ENCODE data around the gene SYNRG. TPM values are rescaled to one million over a fixed set of nuclear protein-coding genes. Genes with fewer than 3 reads are reported as not detected.
"Not testable (repeated sequence)": the region's sequence is repeated elsewhere in the genome, so short reads cannot be mapped to it uniquely, and the experiment has no call there.

Gene SYNRG, protein sequence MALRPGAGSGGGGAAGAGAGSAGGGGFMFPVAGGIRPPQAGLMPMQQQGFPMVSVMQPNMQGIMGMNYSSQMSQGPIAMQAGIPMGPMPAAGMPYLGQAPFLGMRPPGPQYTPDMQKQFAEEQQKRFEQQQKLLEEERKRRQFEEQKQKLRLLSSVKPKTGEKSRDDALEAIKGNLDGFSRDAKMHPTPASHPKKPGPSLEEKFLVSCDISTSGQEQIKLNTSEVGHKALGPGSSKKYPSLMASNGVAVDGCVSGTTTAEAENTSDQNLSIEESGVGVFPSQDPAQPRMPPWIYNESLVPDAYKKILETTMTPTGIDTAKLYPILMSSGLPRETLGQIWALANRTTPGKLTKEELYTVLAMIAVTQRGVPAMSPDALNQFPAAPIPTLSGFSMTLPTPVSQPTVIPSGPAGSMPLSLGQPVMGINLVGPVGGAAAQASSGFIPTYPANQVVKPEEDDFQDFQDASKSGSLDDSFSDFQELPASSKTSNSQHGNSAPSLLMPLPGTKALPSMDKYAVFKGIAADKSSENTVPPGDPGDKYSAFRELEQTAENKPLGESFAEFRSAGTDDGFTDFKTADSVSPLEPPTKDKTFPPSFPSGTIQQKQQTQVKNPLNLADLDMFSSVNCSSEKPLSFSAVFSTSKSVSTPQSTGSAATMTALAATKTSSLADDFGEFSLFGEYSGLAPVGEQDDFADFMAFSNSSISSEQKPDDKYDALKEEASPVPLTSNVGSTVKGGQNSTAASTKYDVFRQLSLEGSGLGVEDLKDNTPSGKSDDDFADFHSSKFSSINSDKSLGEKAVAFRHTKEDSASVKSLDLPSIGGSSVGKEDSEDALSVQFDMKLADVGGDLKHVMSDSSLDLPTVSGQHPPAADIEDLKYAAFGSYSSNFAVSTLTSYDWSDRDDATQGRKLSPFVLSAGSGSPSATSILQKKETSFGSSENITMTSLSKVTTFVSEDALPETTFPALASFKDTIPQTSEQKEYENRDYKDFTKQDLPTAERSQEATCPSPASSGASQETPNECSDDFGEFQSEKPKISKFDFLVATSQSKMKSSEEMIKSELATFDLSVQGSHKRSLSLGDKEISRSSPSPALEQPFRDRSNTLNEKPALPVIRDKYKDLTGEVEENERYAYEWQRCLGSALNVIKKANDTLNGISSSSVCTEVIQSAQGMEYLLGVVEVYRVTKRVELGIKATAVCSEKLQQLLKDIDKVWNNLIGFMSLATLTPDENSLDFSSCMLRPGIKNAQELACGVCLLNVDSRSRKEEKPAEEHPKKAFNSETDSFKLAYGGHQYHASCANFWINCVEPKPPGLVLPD (N-terminal part only)
- total RNA-seq (36.6 TPM), polyA plus RNA-seq (11.5 TPM)

DNA sequence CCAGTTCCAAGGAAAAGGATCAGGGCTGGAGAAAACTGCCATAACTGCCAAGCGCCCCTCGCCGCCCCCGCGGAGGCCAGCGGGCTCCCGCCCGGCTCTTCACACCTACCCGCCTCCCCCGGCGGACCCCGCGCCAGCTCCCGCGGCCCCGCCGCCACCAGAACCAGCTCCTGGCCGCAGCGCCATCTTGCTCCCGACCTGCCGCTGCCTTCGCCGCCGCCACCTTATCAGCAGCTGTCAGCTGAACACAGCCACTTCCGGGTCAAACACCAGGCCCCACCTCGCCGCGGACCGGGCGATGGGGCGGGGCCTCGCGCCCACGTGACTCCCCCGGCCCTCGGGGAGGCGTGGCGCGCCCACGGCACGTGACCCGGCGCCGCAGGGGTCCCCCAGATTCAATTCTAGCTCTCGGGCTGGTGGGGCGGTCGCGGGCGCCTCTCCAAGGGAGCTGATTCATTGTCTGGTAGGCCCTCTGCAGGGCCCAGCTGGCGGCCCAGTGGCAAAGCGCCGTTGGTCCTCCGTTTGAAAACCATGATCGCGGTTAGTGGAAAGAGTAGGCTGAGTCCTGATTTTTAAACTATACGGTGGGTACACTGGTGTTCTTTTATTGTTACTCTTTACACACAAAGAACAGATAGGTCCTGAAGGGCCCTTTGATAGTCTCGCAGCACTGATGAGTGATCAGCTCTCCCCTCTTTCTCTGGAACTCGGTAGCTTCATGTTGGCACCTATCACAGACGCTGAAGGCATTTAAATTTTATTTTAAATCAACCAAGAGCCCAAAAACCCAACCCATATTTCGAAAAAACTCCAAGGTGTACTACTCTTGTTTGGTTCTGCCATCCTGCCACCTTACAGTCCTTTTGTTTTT is at the start of gene SYNRG:
Gene SYNRG (minus strand): TSS at position 249 of the 871 bp plus-strand sequence. CDS start 63 bp downstream, at position 186.
- Histone ChIP-seq H3K4me3 (ENCODE audit: low read depth, low read length) (peak within 1 kb of the TSS; percentile 88), H3K27ac (ENCODE audit: low read depth) (peak within 1 kb of the TSS; percentile 96), H3K36me3 (ENCODE audit: insufficient read depth) (no peaks in the 10 kb centered on the region), H3K4me1 (ENCODE audit: insufficient read depth) (peaks cover 2% of the 10 kb centered on the region)
- peak; percentile 83 for DNase-seq (ENCODE audit: extremely low spot score)
- WGBS: 2% methylated on average over 60 of the region's 60 CpGs

DNA sequence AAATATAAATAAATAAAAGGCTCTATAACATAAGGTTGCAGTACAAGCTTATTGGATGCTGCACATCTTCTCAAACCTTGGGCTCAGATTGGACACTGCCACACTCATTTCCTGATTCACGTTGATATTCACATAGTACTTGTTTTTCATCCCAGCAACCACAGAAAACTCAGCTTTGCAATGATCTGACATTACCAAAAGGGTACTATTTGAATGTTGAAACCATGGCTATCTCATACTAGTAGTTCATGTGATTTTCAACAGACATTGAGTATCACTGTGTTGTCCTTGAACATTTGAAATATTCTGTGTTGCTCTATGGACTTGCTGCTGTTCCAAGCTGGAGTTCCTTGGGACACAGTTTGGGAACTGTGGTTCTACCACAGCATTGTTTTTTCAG is 48.0 kb upstream of the SYNRG start:
- Histone ChIP-seq H3K36me3 (ENCODE audit: insufficient read depth) (no peaks in the 10 kb centered on the region), H3K4me1 (ENCODE audit: insufficient read depth) (no peaks in the 10 kb centered on the region), H3K27ac (ENCODE audit: low read depth) (no peak overlapping the region), H3K4me3 (ENCODE audit: low read depth, low read length) (no peak overlapping the region)
- no peak for DNase-seq (ENCODE audit: extremely low spot score)
- WGBS: 77% methylated on average over 1 of the region's 1 CpG

DNA sequence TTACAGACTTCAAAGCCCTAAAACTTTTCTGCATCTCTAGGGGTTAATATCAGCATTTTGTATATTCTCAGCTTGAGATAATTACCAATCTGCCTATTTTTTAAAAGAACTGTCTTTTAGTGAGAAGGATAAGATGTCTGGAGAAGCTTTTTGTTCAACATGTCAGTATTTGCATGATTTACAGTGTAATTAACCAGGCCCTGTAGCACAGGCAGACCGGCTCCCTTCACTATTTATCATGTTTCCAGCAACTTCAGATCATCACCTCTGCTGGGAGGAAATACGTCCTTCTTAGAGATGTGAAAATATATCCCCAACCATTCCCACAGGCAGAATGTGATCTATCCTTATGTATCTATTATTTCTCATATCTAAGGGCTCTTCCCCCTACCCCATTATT is 42.6 kb upstream of the SYNRG start:
- 36% methylated on average over 2 of the region's 2 CpGs for WGBS
- H3K4me3 ChIP-seq (ENCODE audit: low read depth, low read length): no peak overlapping the region
- no peaks in the 10 kb centered on the region for H3K36me3 ChIP-seq (ENCODE audit: insufficient read depth)
- H3K4me1 ChIP-seq (ENCODE audit: insufficient read depth): no peaks in the 10 kb centered on the region
- no peak overlapping the region for H3K27ac ChIP-seq (ENCODE audit: low read depth)
- DNase-seq (ENCODE audit: extremely low spot score): no peak

DNA sequence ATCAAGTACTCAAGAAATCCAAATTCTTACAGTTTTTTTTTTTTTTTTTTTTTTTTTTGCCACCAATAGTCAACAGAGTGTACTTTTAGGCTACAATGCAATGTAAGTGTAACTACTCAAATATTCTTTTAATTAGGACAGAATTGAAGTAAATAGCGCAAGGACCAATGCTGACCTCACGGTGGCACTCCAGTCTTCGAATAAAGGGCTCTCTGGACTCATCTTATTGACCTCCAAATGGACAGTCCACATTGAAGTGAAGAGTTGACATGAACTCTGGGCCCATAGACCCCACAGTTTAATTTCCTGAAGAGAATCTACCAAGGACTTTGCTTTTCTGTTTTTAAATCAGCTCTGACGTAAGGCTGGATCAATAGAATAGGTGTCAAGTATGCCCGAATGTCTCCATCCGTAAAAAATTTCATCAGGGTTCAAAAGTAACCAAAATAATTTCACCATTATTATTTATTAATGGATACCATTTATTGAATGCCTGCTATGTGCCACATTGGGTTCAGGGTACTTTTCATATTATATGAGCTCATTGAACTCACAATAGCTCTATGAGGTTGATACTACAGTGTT is 41.3 kb upstream of the SYNRG start:
- Histone ChIP-seq H3K27ac (ENCODE audit: low read depth) (no peak overlapping the region), H3K4me1 (ENCODE audit: insufficient read depth) (no peaks in the 10 kb centered on the region), H3K4me3 (ENCODE audit: low read depth, low read length) (no peak overlapping the region), H3K36me3 (ENCODE audit: insufficient read depth) (no peaks in the 10 kb centered on the region)
- 53% methylated on average over 6 of the region's 6 CpGs for WGBS
- DNase-seq (ENCODE audit: extremely low spot score): no peak

DNA sequence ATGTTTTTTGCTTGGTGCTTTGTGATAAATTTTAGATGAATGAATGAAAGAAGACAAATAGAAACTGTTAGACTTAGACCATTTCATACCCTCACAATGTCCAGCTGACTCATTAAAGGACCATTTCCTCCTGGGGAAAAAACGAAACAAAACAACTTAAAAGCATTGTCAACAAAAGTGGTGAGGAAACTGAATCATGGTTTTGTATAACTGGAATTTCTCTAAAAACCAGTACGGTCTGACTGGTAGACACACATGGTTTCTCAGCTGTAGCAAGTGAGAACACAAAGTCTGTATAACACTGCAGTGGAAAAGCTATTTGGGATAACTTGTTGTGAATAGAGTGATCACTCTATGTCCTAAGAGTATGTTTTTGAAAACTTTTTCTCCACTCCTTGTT is 39.3 kb upstream of the SYNRG start:
- no peak overlapping the region for H3K27ac ChIP-seq (ENCODE audit: low read depth)
- H3K36me3 ChIP-seq (ENCODE audit: insufficient read depth): no peaks in the 10 kb centered on the region
- WGBS: 40% methylated on average over 2 of the region's 2 CpGs
- H3K4me3 ChIP-seq (ENCODE audit: low read depth, low read length): no peak overlapping the region
- no peaks in the 10 kb centered on the region for H3K4me1 ChIP-seq (ENCODE audit: insufficient read depth)
- DNase-seq (ENCODE audit: extremely low spot score): no peak

DNA sequence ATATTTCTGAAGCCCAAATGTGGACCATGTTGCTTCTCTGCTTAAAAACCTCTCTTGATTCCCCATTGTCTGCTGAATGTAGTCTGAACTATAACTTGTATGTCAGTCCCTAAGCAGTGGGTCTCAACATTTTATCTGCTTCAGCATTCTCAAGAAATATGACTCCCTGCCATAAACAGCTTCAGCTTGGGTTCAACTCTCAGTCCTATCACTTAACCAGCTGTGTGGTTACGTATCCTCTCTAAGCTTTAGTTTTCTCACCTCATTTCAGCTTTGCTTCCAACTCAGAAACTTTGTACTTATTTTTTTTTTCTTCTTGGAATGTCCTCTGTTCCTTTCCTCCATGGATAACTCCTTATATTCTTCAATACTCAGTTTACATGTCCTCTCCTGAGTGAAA is 38.6 kb upstream of the SYNRG start:
- DNase-seq (ENCODE audit: extremely low spot score): no peak
- Histone ChIP-seq H3K27ac (ENCODE audit: low read depth) (no peak overlapping the region), H3K36me3 (ENCODE audit: insufficient read depth) (no peaks in the 10 kb centered on the region), H3K4me3 (ENCODE audit: low read depth, low read length) (no peak overlapping the region), H3K4me1 (ENCODE audit: insufficient read depth) (no peaks in the 10 kb centered on the region)
- 42% methylated on average over 1 of the region's 1 CpG for WGBS

DNA sequence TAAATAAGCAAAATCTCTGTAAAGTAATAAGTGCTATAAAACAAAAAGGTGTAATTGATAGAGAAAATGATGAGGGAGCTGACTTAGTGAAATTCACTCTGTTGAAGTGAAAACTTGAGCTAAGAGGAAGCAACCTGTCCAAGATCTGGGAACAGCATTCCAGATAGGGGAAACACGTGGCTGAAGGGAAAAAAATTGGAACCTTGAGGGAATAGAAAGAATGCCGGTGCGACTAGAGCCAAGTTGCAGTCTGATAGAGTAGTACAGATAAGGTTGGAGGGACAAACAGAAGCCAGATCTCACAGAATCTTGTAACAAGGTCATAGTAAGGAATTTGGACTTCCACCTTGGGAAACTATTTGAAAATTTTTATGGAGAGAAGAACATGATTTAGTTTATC is 34.7 kb upstream of the SYNRG start:
- no peaks in the 10 kb centered on the region for H3K4me1 ChIP-seq (ENCODE audit: insufficient read depth)
- peak overlapping the region; percentile 78 for H3K4me3 ChIP-seq (ENCODE audit: low read depth, low read length)
- H3K36me3 ChIP-seq (ENCODE audit: insufficient read depth): peaks cover 1% of the 10 kb centered on the region
- no peak for DNase-seq (ENCODE audit: extremely low spot score)
- H3K27ac ChIP-seq (ENCODE audit: low read depth): no peak overlapping the region
- WGBS: 10% methylated on average over 3 of the region's 3 CpGs

DNA sequence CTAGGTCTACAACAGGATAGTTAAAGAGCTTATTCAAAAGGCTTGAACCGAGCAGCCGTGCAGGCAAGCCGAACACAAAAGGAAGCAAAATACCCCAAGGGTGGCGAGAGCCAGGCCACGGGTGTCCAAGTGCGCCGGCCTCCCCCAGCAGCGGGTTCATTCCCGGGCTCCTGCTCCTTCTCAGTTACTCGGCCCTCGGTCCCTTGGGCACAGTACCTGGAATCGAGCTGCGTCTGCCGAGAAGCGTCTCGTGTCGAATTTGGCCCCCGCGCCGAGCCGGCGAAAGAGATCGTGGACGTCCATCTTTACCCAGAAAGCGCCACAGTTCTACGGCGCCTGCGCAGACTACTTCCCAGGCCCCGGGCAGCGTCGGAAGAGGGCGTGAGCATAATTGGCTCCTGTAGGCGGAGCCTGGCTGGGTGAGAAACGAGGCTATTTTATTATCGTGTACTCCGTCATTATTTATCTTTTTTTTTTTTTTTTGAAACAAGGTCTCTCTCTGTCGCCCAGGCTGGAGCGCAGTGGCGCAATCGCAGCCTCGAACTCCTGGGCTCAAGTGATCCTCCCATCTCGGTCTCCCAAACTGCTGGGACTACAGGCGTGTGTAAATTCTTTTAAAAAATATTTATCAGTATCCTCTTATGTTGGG is 34.0 kb upstream of the SYNRG start, which contains the start of gene DDX52:
Gene DDX52 (minus strand): TSS at position 329 of the 649 bp plus-strand sequence. CDS start 26 bp downstream, at position 303.
- Histone ChIP-seq H3K4me1 (ENCODE audit: insufficient read depth) (no peaks in the 10 kb centered on the region), H3K4me3 (ENCODE audit: low read depth, low read length) (peak within 1 kb of the TSS; percentile 78), H3K27ac (ENCODE audit: low read depth) (peak within 1 kb of the TSS; percentile 40), H3K36me3 (ENCODE audit: insufficient read depth) (peaks cover 1% of the 10 kb centered on the region)
- WGBS: under 1% methylated on average over 43 of the region's 43 CpGs
- DNase-seq (ENCODE audit: extremely low spot score): peak; percentile 89

DNA sequence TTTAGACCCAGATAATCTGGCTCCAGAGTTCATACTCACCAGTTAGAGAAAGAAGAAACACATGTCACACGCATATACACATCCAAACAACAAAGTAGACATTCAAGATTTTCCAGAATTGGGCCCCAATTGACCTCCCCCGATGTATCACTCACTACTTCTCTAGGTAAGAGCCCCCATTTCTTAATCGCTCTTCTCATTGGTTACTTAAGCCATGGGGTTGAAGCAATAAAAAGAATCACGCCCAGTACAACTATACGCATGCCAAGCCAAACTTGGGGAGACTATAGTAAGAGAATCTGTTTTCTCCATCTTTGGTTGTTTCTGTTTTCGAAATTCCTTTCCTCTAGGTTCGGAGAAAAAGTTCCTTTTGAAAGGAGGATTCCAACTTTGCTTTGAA is 33.5 kb upstream of the SYNRG start:
- DNase-seq (ENCODE audit: extremely low spot score): no peak
- Histone ChIP-seq H3K27ac (ENCODE audit: low read depth) (peak overlapping the region; percentile 40), H3K4me1 (ENCODE audit: insufficient read depth) (no peaks in the 10 kb centered on the region), H3K36me3 (ENCODE audit: insufficient read depth) (peaks cover 1% of the 10 kb centered on the region), H3K4me3 (ENCODE audit: low read depth, low read length) (peak overlapping the region; percentile 78)
- WGBS: under 1% methylated on average over 7 of the region's 7 CpGs

DNA sequence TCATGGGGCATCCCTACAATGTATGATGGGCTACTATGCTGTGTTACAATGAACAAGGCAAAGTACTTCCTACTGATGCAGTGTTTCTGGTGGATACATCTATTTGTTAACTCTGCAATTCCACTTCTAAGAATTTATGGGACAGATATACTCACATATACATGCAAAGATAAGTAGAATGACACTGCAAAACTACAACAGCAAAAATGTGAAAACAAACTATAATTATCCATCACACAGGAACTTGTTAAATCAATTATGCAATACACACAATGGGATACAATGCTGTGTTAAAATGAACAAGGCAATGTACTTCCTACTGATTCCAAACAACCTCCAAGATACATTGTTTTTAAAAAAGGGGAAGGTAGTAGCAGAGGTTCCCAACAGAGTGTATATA is 30.8 kb upstream of the SYNRG start:
- Histone ChIP-seq H3K4me1 (ENCODE audit: insufficient read depth) (no peaks in the 10 kb centered on the region), H3K4me3 (ENCODE audit: low read depth, low read length) (no peak overlapping the region), H3K27ac (ENCODE audit: low read depth) (no peak overlapping the region), H3K36me3 (ENCODE audit: insufficient read depth) (peaks cover 1% of the 10 kb centered on the region)
- DNase-seq (ENCODE audit: extremely low spot score): no peak

DNA sequence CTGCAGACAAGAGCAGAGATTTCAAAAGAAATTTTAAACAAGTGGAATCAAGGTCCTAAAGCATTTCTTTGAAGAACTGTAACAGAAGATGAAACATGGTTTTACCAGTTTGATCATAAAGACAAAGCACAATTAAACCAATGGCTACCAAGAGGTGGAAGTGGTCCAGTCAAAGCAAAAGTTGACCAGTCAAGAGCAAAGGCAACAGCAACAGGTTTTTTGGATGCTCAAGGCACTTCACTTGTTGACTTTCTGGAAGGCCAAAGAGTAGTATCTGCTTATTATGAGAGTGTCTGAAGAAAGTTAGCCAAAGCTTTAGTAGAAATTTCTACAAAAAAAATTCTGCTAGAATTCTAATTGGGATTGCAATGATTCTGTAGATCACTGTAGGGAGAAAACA is 28.7 kb upstream of the SYNRG start:
- Histone ChIP-seq H3K4me1 (ENCODE audit: insufficient read depth) (no peaks in the 10 kb centered on the region), H3K4me3 (ENCODE audit: low read depth, low read length) (no peak overlapping the region), H3K27ac (ENCODE audit: low read depth) (no peak overlapping the region), H3K36me3 (ENCODE audit: insufficient read depth) (peaks cover 1% of the 10 kb centered on the region)
- no peak for DNase-seq (ENCODE audit: extremely low spot score)

DNA sequence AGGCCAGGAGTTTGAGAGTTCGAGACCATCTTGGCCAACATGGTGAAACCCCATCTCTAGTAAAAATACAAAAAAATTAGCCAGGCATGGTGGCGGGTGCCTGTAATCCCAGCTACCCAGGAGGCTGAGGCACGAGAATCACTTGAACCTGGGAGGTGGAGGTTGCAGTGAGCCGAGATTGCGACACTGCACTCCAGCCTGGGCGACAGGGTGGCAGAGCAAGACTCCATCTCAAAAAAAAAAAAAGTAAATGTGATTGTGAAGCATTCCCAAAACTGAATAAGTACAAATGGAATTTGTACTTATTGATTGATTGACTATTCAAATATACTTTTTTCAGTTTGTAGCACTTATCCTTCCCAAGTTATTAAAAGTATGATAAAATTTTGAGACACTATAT is 7.2 kb upstream of the SYNRG start:
- H3K27ac ChIP-seq (ENCODE audit: low read depth); H3K4me3 ChIP-seq (ENCODE audit: low read depth, low read length); DNase-seq (ENCODE audit: extremely low spot score); H3K4me1 ChIP-seq (ENCODE audit: insufficient read depth); H3K36me3 ChIP-seq (ENCODE audit: insufficient read depth): not testable (repeated sequence)
- 91% methylated on average over 6 of the region's 6 CpGs for WGBS

Data from urinary bladder (tissue), 4 donors.